A549 (cell line): Measurements from ENCODE around the gene MANSC4.

ENCODE experiments used
- BHLHE40 ChIP-seq: IDR thresholded peaks from 2 replicates; pipeline ENCODE4 v1.6.1; 2012; ENCODE audit warnings: low read depth, low read length, inconsistent platforms
- CBX8 ChIP-seq: fragments of 200-600 bp; sonication (generic); IDR thresholded peaks from 2 replicates; pipeline ENCODE4 v1.6.1; 2016
- CTCF ChIP-seq: fragments of >200 bp; sonication (Bioruptor Twin); formaldehyde crosslinking; IDR thresholded peaks from 3 replicates; pipeline ENCODE4 v1.5.1; 2016
- EP300 ChIP-seq, 2 experiments: fragments of >200 bp; sonication (Bioruptor Twin); formaldehyde crosslinking; IDR thresholded peaks; 2 replicates in 1 of 2; 3 replicates in 1 of 2; pipeline ENCODE4 v1.6.1; 2016 to 2017
- FOSL2 ChIP-seq, 2 experiments: fragments of 450-650 bp in 1 of 2; fragments of >200 bp in 1 of 2; sonication (Bioruptor Twin) in 1 of 2; formaldehyde crosslinking; IDR thresholded peaks; 2 replicates each; pipeline versions ENCODE4 v1.5.0 to v1.6.1; 2016 to 2020; ENCODE audit warnings: mild to moderate bottlenecking in 1 of 2, moderate library complexity in 1 of 2
- HDAC2 ChIP-seq: fragments of 200-600 bp; sonication (generic); IDR thresholded peaks from 2 replicates; pipeline ENCODE4 v1.6.1; 2016
- MYC ChIP-seq: IDR thresholded peaks from 2 replicates; pipeline ENCODE4 v1.6.1; 2012; ENCODE audit warnings: mild to moderate bottlenecking, inconsistent platforms, low read length, improper control_type of control experiment, borderline replicate concordance
- PBX3 ChIP-seq: IDR thresholded peaks from 2 replicates; pipeline ENCODE4 v1.6.1; 2012
- POLR2A ChIP-seq: IDR thresholded peaks from 2 replicates; pipeline ENCODE4 v1.6.1; 2012; ENCODE audit warnings: mild to moderate bottlenecking, low read length
- SMC3 ChIP-seq: fragments of >200 bp; sonication (Bioruptor Twin); formaldehyde crosslinking; IDR thresholded peaks from 3 replicates; pipeline ENCODE4 v1.6.1; 2018; ENCODE audit warnings: inconsistent platforms
- SREBF2 ChIP-seq: fragments of 450-650 bp; IDR thresholded peaks from 2 replicates; pipeline ENCODE4 v1.6.1; 2014; ENCODE audit warnings: mild to moderate bottlenecking, moderate library complexity
- USF2 ChIP-seq: fragments of 450-650 bp; IDR thresholded peaks from 2 replicates; pipeline ENCODE4 v1.6.1; 2014; ENCODE audit warnings: antibody characterized with exemption
- TF ChIP-seq, protein P1 (sequence below): fragments of 250-450 bp; sonication (Bioruptor Pico); IDR thresholded peaks from 2 replicates; pipeline ENCODE4 v1.5.0; 2021; ENCODE audit warnings: mild to moderate bottlenecking, moderate library complexity, borderline replicate concordance

GRCh38 chr12:27814851-27815591 lies 35.0 kb upstream of the MANSC4 start:
- TF ChIP-seq CTCF: no peak
- no peak for TF ChIP-seq FOSL2 (IDR thresholded peaks at IDR 0.05)
- no peak for TF ChIP-seq FOSL2 (CRISPR knock-in tag; IDR thresholded peaks at IDR 0.05)
- TF ChIP-seq BHLHE40: no peak
- no peak for TF ChIP-seq USF2
- no peak for TF ChIP-seq PBX3
- TF ChIP-seq HDAC2: no peak
- TF ChIP-seq POLR2A: no peak
- no peak for TF ChIP-seq MYC
- TF ChIP-seq SREBF2: no peak
- no peak for TF ChIP-seq CBX8
- TF ChIP-seq, protein P1, sequence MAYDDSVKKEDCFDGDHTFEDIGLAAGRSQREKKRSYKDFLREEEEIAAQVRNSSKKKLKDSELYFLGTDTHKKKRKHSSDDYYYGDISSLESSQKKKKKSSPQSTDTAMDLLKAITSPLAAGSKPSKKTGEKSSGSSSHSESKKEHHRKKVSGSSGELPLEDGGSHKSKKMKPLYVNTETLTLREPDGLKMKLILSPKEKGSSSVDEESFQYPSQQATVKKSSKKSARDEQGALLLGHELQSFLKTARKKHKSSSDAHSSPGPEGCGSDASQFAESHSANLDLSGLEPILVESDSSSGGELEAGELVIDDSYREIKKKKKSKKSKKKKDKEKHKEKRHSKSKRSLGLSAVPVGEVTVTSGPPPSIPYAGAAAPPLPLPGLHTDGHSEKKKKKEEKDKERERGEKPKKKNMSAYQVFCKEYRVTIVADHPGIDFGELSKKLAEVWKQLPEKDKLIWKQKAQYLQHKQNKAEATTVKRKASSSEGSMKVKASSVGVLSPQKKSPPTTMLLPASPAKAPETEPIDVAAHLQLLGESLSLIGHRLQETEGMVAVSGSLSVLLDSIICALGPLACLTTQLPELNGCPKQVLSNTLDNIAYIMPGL (CRISPR knock-in tag): no peak
- no peak for TF ChIP-seq SMC3
- no peak for TF ChIP-seq EP300 (IDR thresholded peaks at IDR 0.05)
